HG03175 (cell line): Measurements from ENCODE around the gene NTSR1.

Experiments
- ATAC-seq: cut with Tn5 transposase; IDR thresholded peaks from one replicate; pipeline ENCODE4 v1.9.1; 2021; ENCODE audit warnings: mild to moderate bottlenecking, moderate library complexity; ENCODE audit not compliant: unreplicated experiment

Gene NTSR1

GRCh38 chr20:62768234-62768546 is 59.6 kb downstream of the NTSR1 start:
- no peak for ATAC-seq

GRCh38 chr20:62768551-62769287 is 60.1 kb downstream of the NTSR1 start:
- no peak for ATAC-seq

GRCh38 chr20:62769346-62770071 is 60.9 kb downstream of the NTSR1 start:
- no peak for ATAC-seq

GRCh38 chr20:62770111-62770910 is 61.7 kb downstream of the NTSR1 start:
- ATAC-seq, result no peak

- ATAC-seq, result no peak
Observed at GRCh38 chr20:62770916-62771315, 62.3 kb downstream of the NTSR1 start.

GRCh38 chr20:62771396-62772102 is 62.9 kb downstream of the NTSR1 start:
- no peak for ATAC-seq

GRCh38 chr20:62772103-62772611 is 63.5 kb downstream of the NTSR1 start:
- no peak for ATAC-seq

- ATAC-seq, result no peak
Observed at GRCh38 chr20:62772619-62772989, 64.0 kb downstream of the NTSR1 start.

GRCh38 chr20:62772990-62773844 is 64.6 kb downstream of the NTSR1 start:
- ATAC-seq, result no peak

GRCh38 chr20:62773845-62774714 is 65.4 kb downstream of the NTSR1 start:
- no peak for ATAC-seq

GRCh38 chr20:62774762-62775161 is 66.1 kb downstream of the NTSR1 start:
- no peak for ATAC-seq

GRCh38 chr20:62775206-62775605 is 66.6 kb downstream of the NTSR1 start:
- no peak for ATAC-seq

- no peak for ATAC-seq
Observed at GRCh38 chr20:62776035-62776691, 67.5 kb downstream of the NTSR1 start.

- ATAC-seq, result no peak
Observed at GRCh38 chr20:62776692-62777527, 68.3 kb downstream of the NTSR1 start.

GRCh38 chr20:62777528-62777830 is 68.8 kb downstream of the NTSR1 start:
- no peak for ATAC-seq

GRCh38 chr20:62778058-62778457 is 69.4 kb downstream of the NTSR1 start:
- no peak for ATAC-seq

GRCh38 chr20:62778601-62779416 is 70.2 kb downstream of the NTSR1 start:
- ATAC-seq, result no peak
